ENCODE measurements around the gene GRXCR2.
A peak's percentile ranks its signal among the peaks of the same experiment; 100 is the strongest.

The GRXCR2 gene

GRCh38 chr5:145859453-145859852, 13.4 kb downstream of the GRXCR2 start:
- no peak overlapping the region for H3K27ac Mint-ChIP-seq
- peaks cover 4 to 10% of the 10 kb centered on the region in 2 donors for H3K4me1 Mint-ChIP-seq
- H3K9me3 Mint-ChIP-seq, result no peaks in the 10 kb centered on the region
- ATAC-seq (replicated peaks), result no peak
- no peak for DNase-seq
- peaks cover 23 to 29% of the 10 kb centered on the region in 2 donors for H3K27me3 Mint-ChIP-seq
- no peaks in the 10 kb centered on the region for H3K36me3 Mint-ChIP-seq
- H3K4me3 Mint-ChIP-seq, result no peak overlapping the region

- no peak overlapping the region for H3K4me3 Mint-ChIP-seq
- DNase-seq (no peak), ATAC-seq (replicated peaks) (no peak)
- H3K36me3 Mint-ChIP-seq, result no peaks in the 10 kb centered on the region
- H3K9me3 Mint-ChIP-seq, result no peaks in the 10 kb centered on the region
- H3K27ac Mint-ChIP-seq, result no peak overlapping the region
- peaks cover 19 to 24% of the 10 kb centered on the region in 2 donors for H3K27me3 Mint-ChIP-seq
- H3K4me1 Mint-ChIP-seq, result peaks cover 4 to 10% of the 10 kb centered on the region in 2 donors
Observed at GRCh38 chr5:145858959-145859358, 13.9 kb downstream of the GRXCR2 start.

GRCh38 chr5:145856285-145856818, 16.5 kb downstream of the GRXCR2 start:
- H3K4me3 Mint-ChIP-seq, result peak overlapping the region; percentile 66 to 67
- H3K36me3 Mint-ChIP-seq, result no peaks in the 10 kb centered on the region

GRCh38 chr5:145855763-145856267, 17.0 kb downstream of the GRXCR2 start:
- H3K4me3 Mint-ChIP-seq, result peak overlapping the region; percentile 66 to 67

More at GRCh38 chr5:145856285-145856818, 16.5 kb downstream of the GRXCR2 start:
- peaks cover 14 to 21% of the 10 kb centered on the region in 2 donors for H3K27me3 Mint-ChIP-seq
- no peaks in the 10 kb centered on the region for H3K9me3 Mint-ChIP-seq
- ATAC-seq (replicated peaks) (peak; percentile 81 to 90), DNase-seq (peak; percentile 13)
- H3K4me1 Mint-ChIP-seq, result peaks cover 4 to 10% of the 10 kb centered on the region in 2 donors
- no peak overlapping the region for H3K27ac Mint-ChIP-seq

GRCh38 chr5:145854651-145855258, 18.1 kb downstream of the GRXCR2 start:
- H3K27me3 Mint-ChIP-seq, result peaks cover 12 to 17% of the 10 kb centered on the region in 2 donors
- H3K36me3 Mint-ChIP-seq, result no peaks in the 10 kb centered on the region
- H3K4me1 Mint-ChIP-seq, result peaks cover 4 to 10% of the 10 kb centered on the region in 2 donors
- no peak overlapping the region for H3K4me3 Mint-ChIP-seq
- DNase-seq (no peak), ATAC-seq (replicated peaks) (peak in 1 of 2 donors; percentile 18)
- H3K27ac Mint-ChIP-seq, result no peak overlapping the region
- no peaks in the 10 kb centered on the region for H3K9me3 Mint-ChIP-seq

More at GRCh38 chr5:145855763-145856267, 17.0 kb downstream of the GRXCR2 start:
- H3K4me1 Mint-ChIP-seq, result peaks cover 4 to 10% of the 10 kb centered on the region in 2 donors
- no peaks in the 10 kb centered on the region for H3K36me3 Mint-ChIP-seq
- DNase-seq (no peak), ATAC-seq (replicated peaks) (no peak)
- no peak overlapping the region for H3K27ac Mint-ChIP-seq
- H3K27me3 Mint-ChIP-seq, result peaks cover 12 to 17% of the 10 kb centered on the region in 2 donors
- H3K9me3 Mint-ChIP-seq, result no peaks in the 10 kb centered on the region

GRCh38 chr5:145853781-145854376, 18.9 kb downstream of the GRXCR2 start:
- H3K36me3 Mint-ChIP-seq, result no peaks in the 10 kb centered on the region
- no peak for ATAC-seq (replicated peaks)
- H3K4me3 Mint-ChIP-seq, result no peak overlapping the region
- H3K27me3 Mint-ChIP-seq, result peaks cover 17 to 19% of the 10 kb centered on the region in 2 donors
- no peak for DNase-seq
- H3K9me3 Mint-ChIP-seq, result peaks cover 0 to 4% of the 10 kb centered on the region in 2 donors
- H3K4me1 Mint-ChIP-seq, result peaks cover 4 to 10% of the 10 kb centered on the region in 2 donors
- H3K27ac Mint-ChIP-seq, result no peak overlapping the region

GRCh38 chr5:145852990-145853389, 19.8 kb downstream of the GRXCR2 start:
- no peak overlapping the region for H3K27ac Mint-ChIP-seq
- peaks cover 19 to 21% of the 10 kb centered on the region in 2 donors for H3K27me3 Mint-ChIP-seq
- DNase-seq, result no peak
- H3K36me3 Mint-ChIP-seq, result no peaks in the 10 kb centered on the region
- ATAC-seq (replicated peaks), result no peak
- no peak overlapping the region for H3K4me3 Mint-ChIP-seq
- H3K9me3 Mint-ChIP-seq, result peaks cover 0 to 4% of the 10 kb centered on the region in 2 donors
- H3K4me1 Mint-ChIP-seq, result peaks cover 6 to 12% of the 10 kb centered on the region in 2 donors

- H3K27ac Mint-ChIP-seq, result no peak overlapping the region
- peaks cover 4 to 6% of the 10 kb centered on the region in 2 donors for H3K4me1 Mint-ChIP-seq
- H3K9me3 Mint-ChIP-seq, result peaks cover 0 to 4% of the 10 kb centered on the region in 2 donors
- no peak overlapping the region for H3K4me3 Mint-ChIP-seq
- DNase-seq (no peak), ATAC-seq (replicated peaks) (no peak)
- H3K27me3 Mint-ChIP-seq, result peaks cover 4 to 14% of the 10 kb centered on the region in 2 donors
- H3K36me3 Mint-ChIP-seq, result no peaks in the 10 kb centered on the region
Observed at GRCh38 chr5:145848854-145849253, 24.0 kb downstream of the GRXCR2 start.

GRCh38 chr5:145847499-145848497, 25.0 kb downstream of the GRXCR2 start:
- Mint-ChIP-seq H3K4me1 (peaks cover 4 to 6% of the 10 kb centered on the region in 2 donors), H3K9me3 (peaks cover 0 to 4% of the 10 kb centered on the region in 2 donors), H3K36me3 (no peaks in the 10 kb centered on the region), H3K4me3 (no peak overlapping the region), H3K27me3 (peaks cover 13 to 23% of the 10 kb centered on the region in 2 donors), H3K27ac (no peak overlapping the region)
- DNase-seq (no peak), ATAC-seq (replicated peaks) (peak; percentile 72 to 82)

- Mint-ChIP-seq H3K27ac (no peak overlapping the region), H3K36me3 (no peaks in the 10 kb centered on the region), H3K9me3 (peaks cover 0 to 4% of the 10 kb centered on the region in 2 donors), H3K27me3 (peaks cover 15 to 31% of the 10 kb centered on the region in 2 donors), H3K4me3 (no peak overlapping the region), H3K4me1 (peaks cover 4 to 6% of the 10 kb centered on the region in 2 donors)
- DNase-seq, result no peak
- ATAC-seq (replicated peaks), result no peak
Observed at GRCh38 chr5:145846081-145846480, 26.7 kb downstream of the GRXCR2 start.

- ATAC-seq (replicated peaks) (no peak), DNase-seq (no peak)
- Mint-ChIP-seq H3K9me3 (no peaks in the 10 kb centered on the region), H3K27me3 (peaks cover 15 to 27% of the 10 kb centered on the region in 2 donors), H3K4me3 (no peak overlapping the region), H3K27ac (no peak overlapping the region), H3K4me1 (peaks cover 0 to 2% of the 10 kb centered on the region in 2 donors), H3K36me3 (no peaks in the 10 kb centered on the region)
Observed at GRCh38 chr5:145841299-145841698, 31.5 kb downstream of the GRXCR2 start.

- Mint-ChIP-seq H3K27me3 (peaks cover 15 to 27% of the 10 kb centered on the region in 2 donors), H3K9me3 (no peaks in the 10 kb centered on the region), H3K36me3 (no peaks in the 10 kb centered on the region), H3K27ac (no peak overlapping the region), H3K4me3 (no peak overlapping the region), H3K4me1 (peaks cover 4 to 7% of the 10 kb centered on the region in 2 donors)
- DNase-seq (no peak), ATAC-seq (replicated peaks) (no peak)
Observed at GRCh38 chr5:145840458-145841132, 32.2 kb downstream of the GRXCR2 start.

GRCh38 chr5:145838276-145838675, 34.5 kb downstream of the GRXCR2 start:
- Mint-ChIP-seq H3K27me3 (peaks cover 11 to 18% of the 10 kb centered on the region in 2 donors), H3K9me3 (no peaks in the 10 kb centered on the region), H3K4me3 (no peak overlapping the region), H3K27ac (no peak overlapping the region), H3K4me1 (peaks cover 12 to 13% of the 10 kb centered on the region in 2 donors), H3K36me3 (no peaks in the 10 kb centered on the region)
- ATAC-seq (replicated peaks), result no peak
- DNase-seq, result no peak

Measured in stimulated activated naive B cell treated with anti-CD40 and anti-IgM and Interleukin-4, amounts not matched to agents 10 μg/mL and 1 μg/mL and 100 μg/mL, for 72 hours (primary cell).